NT2/D1 (cell line): ENCODE results near the gene PTGES2.

ENCODE experiments used
- SUZ12 ChIP-seq: IDR thresholded peaks from 2 replicates; pipeline ENCODE4 v1.6.1; 2011; ENCODE audit not compliant: insufficient read length, insufficient read depth; ENCODE audit errors: extremely low read depth
- YY1 ChIP-seq: IDR thresholded peaks from 2 replicates; pipeline ENCODE4 v1.6.1; 2011; ENCODE audit not compliant: insufficient read length, insufficient read depth
- ZNF274 ChIP-seq: IDR thresholded peaks from 2 replicates; pipeline ENCODE4 v1.6.1; 2011; ENCODE audit warnings: mild to moderate bottlenecking, low read depth, low read length

GRCh38 chr9:128107468-128108268, 19.9 kb downstream of the PTGES2 start:
- no peak for TF ChIP-seq SUZ12
- no peak for TF ChIP-seq ZNF274
- no peak for TF ChIP-seq YY1
